HG03442 (cell line): ENCODE results near the gene SEC22A.

Source experiments
- ATAC-seq: cut with Tn5 transposase; IDR thresholded peaks from one replicate; pipeline ENCODE4 v1.9.1; 2021; ENCODE audit warnings: mild to moderate bottlenecking, moderate library complexity; ENCODE audit not compliant: unreplicated experiment

Gene SEC22A

GRCh38 chr3:123301331-123302184 lies 99.8 kb downstream of the SEC22A start:
- ATAC-seq: no peak

GRCh38 chr3:123302961-123303360 lies 101.2 kb downstream of the SEC22A start:
- no peak for ATAC-seq

GRCh38 chr3:123303976-123304560 lies 102.3 kb downstream of the SEC22A start:
- ATAC-seq: no peak

- ATAC-seq: no peak
These were observed 103.4 kb downstream of the SEC22A start for GRCh38 chr3:123305192-123305591.

- no peak for ATAC-seq
These were observed 105.3 kb downstream of the SEC22A start for GRCh38 chr3:123307064-123307463.

GRCh38 chr3:123310186-123310585 lies 108.4 kb downstream of the SEC22A start:
- no peak for ATAC-seq

GRCh38 chr3:123310741-123311140 lies 109.0 kb downstream of the SEC22A start:
- ATAC-seq: no peak

- ATAC-seq: no peak
These were observed 109.5 kb downstream of the SEC22A start for GRCh38 chr3:123311201-123311600.

GRCh38 chr3:123312331-123313265 lies 110.9 kb downstream of the SEC22A start:
- no peak for ATAC-seq

- no peak for ATAC-seq
These were observed 112.1 kb downstream of the SEC22A start for GRCh38 chr3:123313889-123314288.

GRCh38 chr3:123314359-123315270 lies 112.9 kb downstream of the SEC22A start:
- no peak for ATAC-seq

GRCh38 chr3:123315271-123315595 lies 113.5 kb downstream of the SEC22A start:
- ATAC-seq: no peak

GRCh38 chr3:123317716-123318115 lies 116.0 kb downstream of the SEC22A start:
- ATAC-seq: no peak

- ATAC-seq: no peak
These were observed 116.6 kb downstream of the SEC22A start for GRCh38 chr3:123318374-123318773.

GRCh38 chr3:123319760-123320159 lies 118.0 kb downstream of the SEC22A start:
- no peak for ATAC-seq

GRCh38 chr3:123320221-123320620 lies 118.5 kb downstream of the SEC22A start:
- ATAC-seq: no peak

GRCh38 chr3:123321806-123322205 lies 120.1 kb downstream of the SEC22A start:
- no peak for ATAC-seq

- ATAC-seq: no peak
These were observed 121.1 kb downstream of the SEC22A start for GRCh38 chr3:123322866-123323265.
